ENCODE measurements around the gene ITPRIPL2.

The ITPRIPL2 gene

DNA sequence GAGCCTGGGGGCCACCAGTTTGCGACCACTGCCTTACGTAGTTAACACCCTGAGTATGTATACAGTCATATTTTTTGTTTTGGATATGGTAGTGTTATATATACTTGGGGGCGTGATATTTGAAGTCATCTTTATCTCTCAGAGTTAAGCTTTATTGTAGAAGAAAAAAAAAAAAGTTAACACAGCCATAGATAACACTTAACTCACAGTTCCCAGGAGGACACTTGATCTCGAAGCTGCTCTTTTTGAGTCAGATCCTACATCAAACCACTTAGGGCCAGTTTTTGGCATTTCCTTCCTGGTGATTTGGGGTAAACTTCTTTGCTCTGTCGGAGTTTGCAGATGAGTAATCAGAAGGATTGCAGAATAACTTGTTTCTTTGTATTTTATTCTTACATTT is 5.8 kb downstream of the ITPRIPL2 start:
- DNase-seq (ENCODE audit: low read depth, low spot score): no peak

DNA sequence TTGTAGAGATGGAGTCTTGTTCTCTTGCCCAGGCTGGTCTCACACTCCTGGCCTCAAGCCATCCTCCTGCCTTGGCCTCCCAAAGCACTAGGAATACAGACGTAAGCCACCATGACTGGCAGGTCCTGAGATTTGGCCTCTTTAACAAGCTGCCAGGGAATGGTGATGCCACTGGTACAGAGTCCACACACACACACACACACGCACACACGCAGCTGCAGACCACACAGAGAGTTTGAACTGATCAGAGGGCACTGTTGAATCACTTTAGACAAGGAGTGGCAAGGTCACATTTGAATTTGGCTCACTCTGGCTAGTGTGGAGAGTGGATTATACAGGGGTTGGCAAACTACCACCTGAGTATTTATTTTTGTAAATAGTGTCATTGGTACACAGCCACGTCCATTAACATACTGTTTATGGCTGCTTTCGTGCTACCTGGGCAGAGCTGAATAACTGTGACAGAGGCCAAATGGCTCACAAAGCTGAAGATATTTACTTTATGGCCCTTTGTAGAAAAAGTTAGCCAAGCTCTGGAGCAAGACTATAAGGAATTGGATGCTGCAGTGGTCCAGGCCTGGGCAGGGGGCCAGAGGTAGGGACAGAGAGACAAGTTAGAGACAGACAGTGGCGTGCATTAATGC is 9.9 kb downstream of the ITPRIPL2 start:
- DNase-seq (ENCODE audit: low read depth, low spot score): no peak

DNA sequence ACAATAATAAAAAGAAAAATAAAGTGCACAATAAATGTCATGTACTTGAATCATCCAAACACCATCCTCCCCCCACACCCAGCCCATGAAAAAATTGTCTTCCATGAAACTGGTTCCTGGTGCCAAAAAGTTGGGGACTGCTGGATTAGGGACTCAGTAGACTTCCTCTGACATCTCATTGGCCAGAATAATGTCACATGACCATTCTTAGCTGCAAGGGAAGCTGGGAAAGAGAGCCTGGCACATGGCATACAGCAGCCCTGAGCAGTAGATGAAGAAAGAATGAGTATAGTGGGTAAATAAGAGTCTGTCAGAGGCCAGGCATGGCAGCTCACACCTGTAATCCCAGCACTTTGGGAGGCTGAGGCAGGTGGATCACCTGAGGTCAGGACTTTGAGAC is 12.5 kb downstream of the ITPRIPL2 start:
- DNase-seq (ENCODE audit: low read depth, low spot score): no peak

DNA sequence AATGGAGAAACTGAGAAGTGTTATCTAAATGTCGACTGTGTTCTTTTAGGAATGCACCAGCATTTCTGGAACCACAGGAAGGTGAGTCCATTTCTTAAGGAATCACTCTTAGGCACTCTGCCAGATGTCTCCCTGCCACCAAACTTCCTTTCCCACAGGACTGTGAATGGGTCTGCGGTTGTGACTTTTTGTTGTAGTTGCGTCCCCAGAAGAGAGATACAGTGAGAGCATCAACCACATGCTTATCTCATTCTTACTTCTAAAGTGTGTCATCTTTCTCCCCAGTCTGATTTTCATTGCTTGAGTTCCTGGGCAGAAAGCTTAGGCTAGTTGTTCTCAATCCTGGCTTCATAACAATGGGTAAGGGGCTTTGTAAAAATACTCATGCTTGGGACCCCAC is 13.4 kb downstream of the ITPRIPL2 start:
- no peak for DNase-seq (ENCODE audit: low read depth, low spot score)

DNA sequence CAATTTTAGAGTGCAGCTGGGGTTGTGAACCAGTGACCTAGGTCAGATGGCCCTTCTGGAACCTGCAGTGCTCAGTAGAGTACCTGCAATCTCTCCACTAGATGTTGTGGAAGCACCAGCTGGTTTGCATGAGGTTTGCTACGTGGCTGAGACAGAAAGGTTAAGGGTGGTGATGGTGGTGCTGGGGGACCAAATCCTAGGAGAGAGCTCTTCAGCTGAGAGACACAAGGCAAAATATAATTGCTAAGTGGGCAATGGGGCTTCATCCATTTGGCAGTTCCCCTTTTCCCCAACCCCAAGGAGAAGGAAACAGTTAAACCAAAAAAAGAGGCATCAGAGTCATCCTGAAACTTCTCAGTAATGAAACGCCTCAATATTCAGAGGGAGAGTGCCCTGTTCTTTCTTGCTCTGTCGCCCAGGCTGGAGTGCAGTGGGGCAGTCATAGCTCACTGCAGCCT is 13.9 kb downstream of the ITPRIPL2 start:
- no peak for DNase-seq (ENCODE audit: low read depth, low spot score)

DNA sequence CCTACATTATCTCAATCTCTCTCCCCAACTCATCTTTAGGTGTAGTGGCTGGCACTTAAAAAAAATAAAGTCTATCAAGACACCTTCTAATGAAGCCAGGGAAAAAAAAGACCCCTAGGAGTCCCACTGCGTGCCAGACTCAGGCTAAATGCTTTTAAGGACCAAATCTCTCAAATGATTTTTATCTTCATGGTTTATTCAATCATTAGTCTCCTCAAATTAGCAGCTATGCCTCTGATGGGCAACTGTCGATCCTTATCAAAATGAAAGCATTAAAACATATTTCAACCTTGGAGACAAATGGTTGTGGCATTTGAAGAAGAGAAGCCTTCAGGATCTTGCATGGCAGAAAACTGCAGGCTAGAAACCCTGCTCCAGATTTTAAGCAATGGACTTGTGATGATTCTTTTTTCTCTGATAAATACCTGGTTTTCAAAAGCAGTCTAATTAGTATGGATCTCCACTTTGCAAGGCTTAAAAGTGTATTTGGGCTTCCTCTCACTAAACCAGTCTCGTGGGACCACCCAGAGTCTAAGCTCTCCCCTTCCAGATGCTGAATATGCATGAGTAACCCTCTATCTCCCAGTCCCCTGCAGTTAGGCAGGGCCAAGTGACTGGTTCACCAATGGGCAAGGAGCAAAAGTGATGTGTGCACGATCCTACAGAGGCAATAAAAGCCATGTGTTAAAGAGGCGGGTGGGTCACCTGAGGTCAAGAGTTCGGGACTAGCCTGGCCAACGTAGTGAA is 14.9 kb downstream of the ITPRIPL2 start:
- DNase-seq (ENCODE audit: low read depth, low spot score): no peak

DNA sequence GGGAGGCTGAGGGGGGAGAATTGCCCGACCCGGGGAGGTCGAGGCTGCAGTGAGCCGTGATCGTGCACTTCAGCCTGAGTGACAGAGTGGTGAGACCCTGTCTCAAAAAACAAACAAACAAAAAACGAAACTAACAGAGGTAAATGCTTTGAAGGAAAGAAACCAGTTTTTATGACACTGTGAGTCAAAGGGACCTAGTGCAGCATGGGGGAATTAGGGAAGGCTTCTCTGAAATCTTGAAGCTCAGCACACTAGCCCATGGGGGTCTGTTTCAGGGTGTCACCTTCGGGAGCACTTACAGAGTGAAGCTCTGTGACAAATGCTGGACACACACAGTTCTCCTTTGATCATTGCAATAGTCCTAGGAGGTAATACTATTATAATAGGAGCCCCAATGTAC is 16.6 kb downstream of the ITPRIPL2 start:
- no peak for DNase-seq (ENCODE audit: low read depth, low spot score)

DNA sequence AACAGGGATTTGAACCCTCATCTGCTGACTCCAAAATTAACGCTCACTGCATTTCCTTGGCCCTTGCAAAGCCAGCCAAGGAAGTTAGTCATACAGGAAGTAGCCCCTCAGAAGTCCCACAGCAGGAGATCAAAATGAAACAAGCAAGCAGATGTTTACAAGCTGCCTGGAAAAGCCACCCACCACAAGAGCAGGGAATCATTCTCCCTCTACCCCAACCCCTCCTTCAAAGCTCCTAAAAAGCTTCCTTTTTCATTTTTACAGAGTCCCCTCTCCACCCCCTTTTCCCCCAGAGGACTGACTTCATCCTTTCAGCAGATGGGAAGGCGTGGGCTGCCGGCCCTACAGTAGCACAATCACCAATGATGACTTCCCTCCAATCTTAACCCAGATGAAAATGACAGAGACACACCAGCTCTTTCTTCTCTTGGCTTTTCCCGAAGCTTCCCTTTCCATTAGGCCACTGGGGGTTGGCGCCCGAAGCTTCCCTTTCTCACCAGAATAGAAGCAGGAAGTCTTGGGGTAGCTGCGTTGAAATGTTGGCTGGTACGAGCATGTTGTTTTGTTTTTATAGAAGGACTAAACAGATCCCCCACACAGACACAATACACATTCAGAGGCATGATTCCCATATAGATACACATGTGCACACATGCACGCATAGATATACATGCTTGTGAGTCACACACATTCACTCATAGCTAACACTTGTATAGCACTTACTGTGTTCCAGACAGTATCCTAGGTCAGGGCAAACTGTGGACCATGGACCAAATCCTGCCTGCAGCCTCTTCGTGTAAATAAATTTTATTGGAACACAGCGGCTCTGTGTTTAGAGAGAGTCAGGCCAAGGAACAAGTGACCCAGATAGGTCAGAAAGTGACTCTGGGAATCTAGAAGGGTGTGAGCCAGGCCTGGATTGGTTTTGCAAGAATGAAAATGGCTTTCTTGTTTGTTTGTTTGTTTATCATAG is 17.4 kb downstream of the ITPRIPL2 start:
- DNase-seq (ENCODE audit: low read depth, low spot score): no peak

DNA sequence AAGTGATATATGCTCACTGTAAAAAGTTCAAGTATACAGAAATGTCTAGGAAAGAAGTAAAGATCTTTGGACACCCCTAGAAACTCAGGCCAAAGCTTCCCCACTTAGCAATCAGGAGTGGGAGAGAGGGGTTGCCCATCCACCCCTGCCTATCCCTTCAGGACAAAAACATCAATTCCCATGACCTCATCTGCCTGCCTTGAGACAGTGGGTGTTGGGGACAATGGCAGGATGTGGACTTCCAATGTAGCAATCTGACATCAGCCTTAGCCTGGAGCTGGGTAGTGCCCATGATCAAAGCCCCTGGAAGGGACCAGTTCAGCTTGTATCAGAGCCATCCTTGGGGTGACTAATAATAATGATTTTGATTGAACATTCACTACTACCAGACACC is 18.1 kb downstream of the ITPRIPL2 start:
- no peak for DNase-seq (ENCODE audit: low read depth, low spot score)

DNA sequence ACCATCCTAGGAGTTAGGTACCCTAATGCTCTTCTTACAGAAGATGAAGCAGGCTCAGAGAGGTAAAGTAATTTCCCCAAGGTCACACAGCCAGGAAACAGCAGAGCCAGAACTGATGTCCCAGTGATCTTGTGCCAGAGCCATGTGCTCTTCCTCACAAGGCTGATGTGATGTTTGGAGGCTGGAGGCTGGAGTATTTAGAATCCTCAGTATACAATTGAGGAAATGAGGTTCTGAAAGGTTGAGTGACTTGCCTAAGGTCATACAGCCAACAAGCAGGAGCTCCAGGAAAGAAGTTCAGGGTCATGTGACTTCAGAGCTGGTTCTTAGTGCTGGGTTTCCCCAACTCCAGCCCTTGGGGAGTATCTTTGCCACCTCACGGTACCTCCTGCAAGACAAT is 18.5 kb downstream of the ITPRIPL2 start:
- no peak for DNase-seq (ENCODE audit: low read depth, low spot score)

DNA sequence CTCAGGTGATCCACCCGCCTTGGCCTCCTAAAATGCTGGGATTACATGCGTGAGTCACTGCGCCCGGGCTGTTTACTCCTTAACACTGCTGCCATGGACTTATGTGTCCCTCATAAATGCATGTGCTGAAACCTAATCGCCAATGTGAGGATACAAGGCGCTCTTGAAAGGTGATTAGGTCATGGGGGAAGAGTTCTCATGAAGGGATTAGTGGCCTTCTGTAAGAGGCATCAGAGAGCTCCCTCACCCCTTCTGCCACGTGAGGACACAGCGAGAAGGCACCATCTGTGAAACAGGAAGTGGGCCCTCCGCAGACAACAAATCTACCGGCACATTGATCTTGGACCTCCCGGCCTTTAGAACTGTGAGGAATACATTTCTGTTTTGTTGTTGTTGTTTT is 19.1 kb downstream of the ITPRIPL2 start:
- no peak for DNase-seq (ENCODE audit: low read depth, low spot score)

DNA sequence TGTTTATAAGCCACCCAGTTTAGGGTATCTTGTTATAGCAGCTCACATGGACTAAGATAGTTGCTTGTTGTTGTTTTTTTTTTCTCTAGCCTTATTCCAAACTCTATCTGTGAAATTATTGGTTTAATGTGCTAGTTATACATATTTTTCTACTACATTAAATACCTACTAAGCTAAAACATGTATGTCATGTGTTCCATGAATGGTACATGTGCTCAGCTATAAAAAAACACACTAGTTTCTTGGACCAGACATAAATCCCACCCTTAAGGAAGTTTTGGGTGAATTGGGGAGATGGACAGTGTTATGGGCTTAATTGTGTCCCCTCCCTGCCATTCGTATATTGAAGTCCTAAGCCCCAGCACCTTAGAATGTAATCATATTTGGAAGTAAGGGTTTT is 19.8 kb downstream of the ITPRIPL2 start:
- no peak for DNase-seq (ENCODE audit: low read depth, low spot score)

DNA sequence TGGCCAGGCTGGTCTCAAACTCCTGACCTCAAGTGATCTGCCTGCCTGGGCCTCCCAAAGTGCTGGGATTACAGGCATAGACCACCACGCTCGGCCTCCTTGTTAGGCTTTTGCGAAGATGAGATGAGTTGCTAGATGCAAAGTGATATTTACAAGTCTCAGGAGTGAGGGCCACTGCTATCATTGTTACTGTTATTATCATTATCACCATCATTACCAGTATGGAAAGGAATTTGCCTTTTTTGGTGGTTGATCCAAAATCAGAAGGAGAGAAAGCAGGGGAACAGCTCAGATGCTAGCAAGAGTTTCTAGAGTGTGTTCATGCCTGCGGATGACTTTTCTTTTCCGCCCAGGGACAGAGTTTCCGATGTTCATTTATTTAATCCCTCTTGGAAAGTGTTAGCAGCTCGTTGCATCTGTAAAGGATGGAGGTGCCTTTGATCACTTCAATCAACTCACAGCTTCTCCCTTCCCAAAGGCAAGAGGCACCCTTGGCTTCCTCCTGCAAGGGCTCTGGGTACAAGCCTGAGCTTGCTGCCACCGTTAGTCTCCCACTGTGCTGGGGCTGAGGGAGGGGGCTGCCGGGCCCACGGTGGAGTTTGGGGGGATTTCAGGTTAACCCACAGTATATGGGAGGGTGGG is 21.6 kb downstream of the ITPRIPL2 start:
- DNase-seq (ENCODE audit: low read depth, low spot score): no peak

DNA sequence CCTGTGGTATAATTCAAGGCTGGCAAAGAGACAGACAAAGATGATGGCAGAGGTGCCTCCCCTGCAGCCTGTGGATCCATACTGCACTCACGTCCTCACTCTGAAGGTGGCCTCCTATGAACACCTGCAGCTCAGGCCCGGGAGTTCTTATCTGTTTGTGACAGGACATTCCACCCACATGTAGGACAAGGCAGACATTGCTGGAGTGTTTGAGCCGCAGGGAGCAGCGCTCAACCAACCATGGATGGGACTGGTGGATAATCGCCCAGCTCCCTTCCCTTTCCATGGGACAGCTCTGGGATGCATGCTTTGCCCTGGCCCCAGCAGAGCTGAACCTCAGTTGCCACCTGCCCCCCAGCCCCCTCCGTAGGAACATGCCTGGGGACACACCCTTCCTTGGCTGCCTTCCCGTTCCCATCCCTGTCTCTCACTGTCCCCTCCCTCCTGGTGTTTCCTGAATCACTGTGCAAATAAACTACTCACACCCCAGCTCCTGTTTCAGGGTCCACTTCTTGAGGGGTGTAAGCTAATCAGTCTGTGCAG is 22.2 kb downstream of the ITPRIPL2 start:
- DNase-seq (ENCODE audit: low read depth, low spot score): no peak

DNA sequence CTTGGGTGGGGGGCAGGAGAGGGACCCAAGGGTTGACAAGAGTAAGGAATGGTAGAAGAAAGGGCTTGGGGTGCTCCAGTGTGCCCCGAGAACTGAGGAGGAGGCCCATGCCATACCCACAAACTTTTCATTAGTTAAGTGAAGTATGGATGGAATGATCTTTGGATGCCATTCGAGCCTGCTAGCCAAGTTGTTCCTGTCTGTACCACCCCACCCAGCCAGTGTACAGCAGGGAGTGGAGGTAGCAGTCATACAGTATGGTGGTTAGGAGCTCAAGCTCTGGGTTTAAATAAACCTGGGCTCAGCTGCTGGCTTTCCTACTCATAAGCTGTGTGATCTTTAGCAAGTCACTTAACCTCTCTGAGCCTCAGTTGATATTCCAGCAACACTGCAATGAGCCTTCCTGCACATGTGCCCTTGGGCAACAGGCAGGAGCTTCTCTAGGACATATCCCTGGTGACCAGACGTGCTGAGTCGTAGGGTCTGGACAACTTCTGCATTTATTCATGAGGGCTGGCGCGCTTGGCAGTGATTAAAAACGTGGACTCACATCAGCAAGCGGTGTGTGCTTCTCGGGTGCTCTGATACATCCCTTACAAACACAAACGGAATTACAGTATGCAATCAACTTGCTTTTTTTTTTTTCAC is 22.9 kb downstream of the ITPRIPL2 start:
- DNase-seq (ENCODE audit: low read depth, low spot score): no peak

DNA sequence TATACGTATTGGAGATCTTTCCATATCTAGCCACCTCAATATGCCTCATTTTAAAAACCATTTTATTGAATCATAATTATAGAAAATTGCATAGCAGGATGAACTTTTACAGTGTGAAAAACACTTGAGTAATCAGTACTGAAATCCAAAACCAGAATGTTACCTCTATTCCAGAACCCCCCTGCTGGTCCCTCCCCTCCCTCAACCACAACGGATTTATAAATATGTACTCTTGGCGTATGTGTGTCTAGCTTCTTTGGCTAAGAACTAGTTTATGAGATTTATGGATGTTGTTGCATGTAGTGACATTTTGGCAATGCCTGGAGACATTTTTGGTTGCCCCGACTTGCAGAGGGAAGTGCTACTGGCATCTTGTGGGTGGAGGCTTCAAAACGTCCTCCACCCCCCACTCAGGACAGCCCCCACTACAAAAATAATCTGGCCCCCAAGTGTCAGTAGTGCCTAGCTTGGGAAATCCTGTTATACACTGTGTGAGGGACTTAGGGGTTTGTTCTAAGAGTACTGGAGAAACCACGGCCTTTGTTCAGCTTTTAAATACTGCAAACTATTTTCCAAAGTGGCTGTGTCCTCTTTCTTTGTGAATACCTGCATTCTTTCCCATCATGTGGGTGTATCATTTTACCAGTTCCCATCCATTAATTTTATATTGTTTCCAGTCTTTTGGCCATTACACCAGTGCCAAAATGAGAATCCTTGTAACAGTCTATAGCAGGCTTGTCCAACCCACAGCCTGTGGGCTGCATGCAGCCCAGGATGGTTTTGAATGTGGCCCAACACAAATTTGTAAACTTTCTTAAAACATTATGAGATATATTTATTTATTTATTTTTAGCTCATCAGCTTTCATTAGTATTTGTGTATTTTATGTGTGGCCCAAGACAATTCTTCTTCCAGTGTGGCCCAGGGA is 23.7 kb downstream of the ITPRIPL2 start:
- DNase-seq (ENCODE audit: low read depth, low spot score): no peak

DNA sequence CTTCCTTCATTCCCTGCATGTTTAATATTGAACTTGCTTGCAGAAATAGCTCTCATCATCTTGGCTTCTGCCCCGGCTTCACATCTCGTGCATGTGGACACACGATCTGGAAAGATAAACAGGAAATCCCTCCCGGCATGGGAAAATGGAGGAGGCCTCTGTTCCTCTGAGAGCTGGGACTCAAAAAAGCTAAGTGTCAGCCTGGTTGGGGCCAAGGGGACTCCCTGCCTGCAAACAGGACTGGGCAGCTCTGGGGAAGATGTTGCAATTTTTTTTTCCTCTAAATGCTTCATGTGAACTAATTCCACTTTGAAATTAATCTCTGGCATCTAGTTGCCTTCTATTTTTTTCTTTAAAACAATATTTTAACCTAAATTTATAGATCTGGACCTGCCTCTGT is 24.8 kb downstream of the ITPRIPL2 start:
- DNase-seq (ENCODE audit: low read depth, low spot score): no peak

DNA sequence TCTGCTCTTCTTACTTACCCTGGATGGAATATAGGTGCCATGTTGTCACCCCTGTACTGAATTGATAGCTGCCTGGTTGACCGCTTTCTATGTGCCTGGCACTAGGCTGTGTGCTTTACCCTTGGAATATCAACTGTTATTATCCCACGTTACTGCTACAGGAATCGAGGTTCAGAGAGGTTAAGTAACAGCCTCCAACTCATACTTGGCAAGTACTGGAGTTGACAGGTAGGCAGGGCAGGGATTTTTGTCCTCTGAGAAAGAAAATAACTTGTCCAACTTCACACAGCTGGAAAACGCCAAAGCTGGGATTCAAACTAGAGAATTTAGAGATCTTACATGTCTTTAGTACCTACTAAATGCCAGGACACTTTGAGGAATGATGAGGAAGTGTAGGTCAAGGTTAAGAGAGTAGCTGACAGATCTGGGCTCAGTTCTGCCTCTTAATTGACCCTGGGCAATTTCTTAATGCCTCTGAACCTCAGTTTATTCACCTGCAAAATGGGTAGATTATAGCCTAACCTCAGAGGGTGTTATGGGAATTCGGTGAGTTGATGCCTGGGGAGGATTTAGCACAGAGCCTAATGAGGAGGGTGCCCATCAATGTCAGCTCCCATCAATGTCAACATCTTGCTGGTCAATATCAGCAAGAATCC is 25.8 kb downstream of the ITPRIPL2 start:
- DNase-seq (ENCODE audit: low read depth, low spot score): no peak

DNA sequence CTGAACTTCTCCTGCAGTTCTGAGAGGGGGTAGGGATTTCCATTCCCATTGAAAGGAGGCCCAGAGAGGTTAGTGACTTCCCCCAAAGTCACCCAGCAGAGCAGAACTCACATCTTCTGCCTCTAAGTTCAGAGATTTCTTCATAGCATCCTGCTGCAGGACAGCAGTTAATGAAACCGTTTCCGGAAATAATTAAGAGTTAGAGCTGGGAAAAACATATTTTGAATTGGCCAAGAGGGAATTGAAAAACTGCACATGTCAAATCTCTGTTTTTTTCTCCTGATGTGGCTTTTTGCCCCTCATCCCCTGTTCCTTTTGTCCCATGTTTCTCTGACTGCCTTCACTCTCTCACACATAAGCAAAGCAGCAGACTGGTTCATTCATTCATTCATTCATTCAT is 26.6 kb downstream of the ITPRIPL2 start:
- no peak for DNase-seq (ENCODE audit: low read depth, low spot score)
